Measurements from ENCODE around the gene EPAS1.

EPAS1 gene

GRCh38 chr2:46309052-46309953 lies 12.1 kb downstream of the EPAS1 start:
- TF ChIP-seq TARDBP (IDR thresholded peaks at IDR 0.05): no peak
- TF ChIP-seq NFRKB (IDR thresholded peaks at IDR 0.05): no peak
- TF ChIP-seq LEF1 (IDR thresholded peaks at IDR 0.05; ENCODE audit: borderline replicate concordance): no peak
- no peak for TF ChIP-seq L3MBTL2 (conservative IDR thresholded peaks at IDR 0.05)
- POLR2A ChIA-PET: no interaction called here
- CTCF ChIA-PET: no interaction called here
- DNase-seq (ENCODE audit: extremely low spot score): no peak

GRCh38 chr2:46310446-46310845 lies 13.2 kb downstream of the EPAS1 start:
- no peak for DNase-seq (ENCODE audit: extremely low spot score)
- TF ChIP-seq NFRKB (IDR thresholded peaks at IDR 0.05) (no peak), FOXK2 (IDR thresholded peaks at IDR 0.05) (no peak), ARNT (IDR thresholded peaks at IDR 0.05) (no peak), LEF1 (IDR thresholded peaks at IDR 0.05; ENCODE audit: borderline replicate concordance) (no peak), FOXM1 (IDR thresholded peaks at IDR 0.05; ENCODE audit: borderline replicate concordance) (no peak), SUZ12 (IDR thresholded peaks at IDR 0.05) (no peak), ELF4 (IDR thresholded peaks at IDR 0.05) (no peak), PKNOX1 (IDR thresholded peaks at IDR 0.05) (no peak), TARDBP (IDR thresholded peaks at IDR 0.05) (no peak), FOXA1 (IDR thresholded peaks at IDR 0.05) (no peak), L3MBTL2 (conservative IDR thresholded peaks at IDR 0.05) (no peak), BHLHE40 (IDR thresholded peaks at IDR 0.05; ENCODE audit: borderline replicate concordance) (no peak), HDGF (IDR thresholded peaks at IDR 0.05; ENCODE audit: borderline replicate concordance) (no peak)
- POLR2A ChIA-PET: no interaction called here
- CTCF ChIA-PET: no interaction called here

- POLR2A ChIA-PET: no interaction called here
- TF ChIP-seq TARDBP (IDR thresholded peaks at IDR 0.05) (no peak), ELF4 (IDR thresholded peaks at IDR 0.05) (no peak), ARNT (IDR thresholded peaks at IDR 0.05) (no peak), L3MBTL2 (conservative IDR thresholded peaks at IDR 0.05) (no peak), NFRKB (IDR thresholded peaks at IDR 0.05) (no peak), BHLHE40 (IDR thresholded peaks at IDR 0.05; ENCODE audit: borderline replicate concordance) (no peak), FOXA1 (IDR thresholded peaks at IDR 0.05) (no peak), CTBP1 (IDR thresholded peaks at IDR 0.05; ENCODE audit: borderline replicate concordance) (no peak), SP1 (IDR thresholded peaks at IDR 0.05) (no peak)
- no peak for DNase-seq (ENCODE audit: extremely low spot score)
- CTCF ChIA-PET: no interaction called here
Measured at GRCh38 chr2:46311651-46312223, 14.5 kb downstream of the EPAS1 start.

GRCh38 chr2:46313063-46313462 lies 15.9 kb downstream of the EPAS1 start:
- TF ChIP-seq FOXK2 (IDR thresholded peaks at IDR 0.05) (no peak), ARNT (IDR thresholded peaks at IDR 0.05) (no peak), ZNF384 (IDR thresholded peaks at IDR 0.05) (no peak), FOXM1 (IDR thresholded peaks at IDR 0.05; ENCODE audit: borderline replicate concordance) (no peak), SUZ12 (IDR thresholded peaks at IDR 0.05) (no peak), LEF1 (IDR thresholded peaks at IDR 0.05; ENCODE audit: borderline replicate concordance) (no peak), HDGF (IDR thresholded peaks at IDR 0.05; ENCODE audit: borderline replicate concordance) (no peak), L3MBTL2 (conservative IDR thresholded peaks at IDR 0.05) (no peak), NFRKB (IDR thresholded peaks at IDR 0.05) (no peak), SP1 (IDR thresholded peaks at IDR 0.05) (no peak), PKNOX1 (IDR thresholded peaks at IDR 0.05) (no peak), ELF4 (IDR thresholded peaks at IDR 0.05) (no peak), FOXA1 (IDR thresholded peaks at IDR 0.05) (no peak), BHLHE40 (IDR thresholded peaks at IDR 0.05; ENCODE audit: borderline replicate concordance) (no peak), TARDBP (IDR thresholded peaks at IDR 0.05) (no peak), CTBP1 (IDR thresholded peaks at IDR 0.05; ENCODE audit: borderline replicate concordance) (no peak)
- DNase-seq (ENCODE audit: extremely low spot score): no peak
- POLR2A ChIA-PET: no interaction called here
- CTCF ChIA-PET: no interaction called here

GRCh38 chr2:46314065-46314835 lies 17.0 kb downstream of the EPAS1 start:
- ChIA-PET CTCF (no interaction called here), POLR2A (no interaction called here)
- DNase-seq (ENCODE audit: extremely low spot score): no peak
- TF ChIP-seq LEF1 (IDR thresholded peaks at IDR 0.05; ENCODE audit: borderline replicate concordance): no peak
- no peak for TF ChIP-seq BHLHE40 (IDR thresholded peaks at IDR 0.05; ENCODE audit: borderline replicate concordance)
- TF ChIP-seq FOXA1 (IDR thresholded peaks at IDR 0.05): no peak
- no peak for TF ChIP-seq FOXM1 (IDR thresholded peaks at IDR 0.05; ENCODE audit: borderline replicate concordance)

GRCh38 chr2:46315103-46315890 lies 18.1 kb downstream of the EPAS1 start:
- no peak for TF ChIP-seq LEF1 (IDR thresholded peaks at IDR 0.05; ENCODE audit: borderline replicate concordance)
- no peak for TF ChIP-seq L3MBTL2 (conservative IDR thresholded peaks at IDR 0.05)
- no peak for TF ChIP-seq FOXK2 (IDR thresholded peaks at IDR 0.05)
- no peak for TF ChIP-seq NFRKB (IDR thresholded peaks at IDR 0.05)
- TF ChIP-seq BHLHE40 (IDR thresholded peaks at IDR 0.05; ENCODE audit: borderline replicate concordance): no peak
- TF ChIP-seq ZNF384 (IDR thresholded peaks at IDR 0.05): no peak
- TF ChIP-seq FOXM1 (IDR thresholded peaks at IDR 0.05; ENCODE audit: borderline replicate concordance): no peak
- TF ChIP-seq PKNOX1 (IDR thresholded peaks at IDR 0.05): no peak
- no peak for TF ChIP-seq FOXA1 (IDR thresholded peaks at IDR 0.05)
- TF ChIP-seq ARNT (IDR thresholded peaks at IDR 0.05): no peak
- no peak for TF ChIP-seq CTBP1 (IDR thresholded peaks at IDR 0.05; ENCODE audit: borderline replicate concordance)
- ChIA-PET POLR2A (no interaction called here), CTCF (no interaction called here)
- DNase-seq (ENCODE audit: extremely low spot score): no peak

All from HEK293T (cell line).